ENCODE results near the gene DCBLD1.

- TF ChIP-seq, protein P1, sequence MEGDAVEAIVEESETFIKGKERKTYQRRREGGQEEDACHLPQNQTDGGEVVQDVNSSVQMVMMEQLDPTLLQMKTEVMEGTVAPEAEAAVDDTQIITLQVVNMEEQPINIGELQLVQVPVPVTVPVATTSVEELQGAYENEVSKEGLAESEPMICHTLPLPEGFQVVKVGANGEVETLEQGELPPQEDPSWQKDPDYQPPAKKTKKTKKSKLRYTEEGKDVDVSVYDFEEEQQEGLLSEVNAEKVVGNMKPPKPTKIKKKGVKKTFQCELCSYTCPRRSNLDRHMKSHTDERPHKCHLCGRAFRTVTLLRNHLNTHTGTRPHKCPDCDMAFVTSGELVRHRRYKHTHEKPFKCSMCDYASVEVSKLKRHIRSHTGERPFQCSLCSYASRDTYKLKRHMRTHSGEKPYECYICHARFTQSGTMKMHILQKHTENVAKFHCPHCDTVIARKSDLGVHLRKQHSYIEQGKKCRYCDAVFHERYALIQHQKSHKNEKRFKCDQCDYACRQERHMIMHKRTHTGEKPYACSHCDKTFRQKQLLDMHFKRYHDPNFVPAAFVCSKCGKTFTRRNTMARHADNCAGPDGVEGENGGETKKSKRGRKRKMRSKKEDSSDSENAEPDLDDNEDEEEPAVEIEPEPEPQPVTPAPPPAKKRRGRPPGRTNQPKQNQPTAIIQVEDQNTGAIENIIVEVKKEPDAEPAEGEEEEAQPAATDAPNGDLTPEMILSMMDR (IDR thresholded peaks at IDR 0.05 in 2 of 3, conservative IDR thresholded peaks at IDR 0.05 in 1 of 3; ENCODE audit: borderline replicate concordance in 1 of 3, insufficient read depth in 1 of 3, low read depth in 2 of 3, low read length in 2 of 3): no peak
- TF ChIP-seq RAD21 (IDR thresholded peaks at IDR 0.05; ENCODE audit: low read depth) (no peak), JUND (IDR thresholded peaks at IDR 0.05) (no peak), EGR1 (IDR thresholded peaks at IDR 0.05; ENCODE audit: low read depth) (no peak), ZBTB33 (IDR thresholded peaks at IDR 0.05; ENCODE audit: extremely low read depth, insufficient replicate concordance, low read length) (no peak), SP1 (IDR thresholded peaks at IDR 0.05; ENCODE audit: low read depth) (no peak), POLR2A (IDR thresholded peaks at IDR 0.05; ENCODE audit: borderline replicate concordance, extremely low read depth, insufficient read depth, insufficient read length) (no peak), YY1 (IDR thresholded peaks at IDR 0.05; ENCODE audit: extremely low read depth, insufficient replicate concordance, low read depth, low read length) (no peak), POLR2AphosphoS5 (IDR thresholded peaks at IDR 0.05; ENCODE audit: low read depth, low read length) (no peak)
Observed at GRCh38 chr6:117518870-117519269, 36.4 kb downstream of the DCBLD1 start.
